Vagina (tissue), 2 donors: Measurements from ENCODE around the gene APLP2. TPM values are rescaled to one million over a fixed set of nuclear protein-coding genes. Genes with fewer than 3 reads are reported as not detected.

Source experiments
- DNase-seq, 2 donors: peaks; one replicate each; pipeline ENCODE4 v3.0.0-alpha.2; 2017; ENCODE audit errors: extremely low spot score in 2 of 2
- H3K27ac ChIP-seq: fragments of 200-600 bp; sonication (generic); one replicate; pipeline ENCODE4 v1.5.1; 2019
- H3K27me3 ChIP-seq: fragments of 200-600 bp; sonication (generic); one replicate; pipeline ENCODE4 v1.5.1; 2019
- H3K36me3 ChIP-seq, 2 donors: fragments of 200-600 bp; sonication (generic); one replicate each; pipeline ENCODE4 v1.5.1; 2017 to 2019
- H3K4me1 ChIP-seq: fragments of 200-600 bp; sonication (generic); one replicate; pipeline ENCODE4 v1.5.1; 2019
- H3K4me3 ChIP-seq, 2 donors: fragments of 200-600 bp; sonication (generic); 1 replicate in 1 of 2; 2 replicates in 1 of 2; pipeline ENCODE4 v1.5.1; 2016 to 2019
- H3K9me3 ChIP-seq: fragments of 200-600 bp; sonication (generic); one replicate; pipeline ENCODE4 v1.5.1; 2019
- POLR2A ChIP-seq, 2 donors: fragments of 450-650 bp; IDR thresholded peaks; one replicate each; pipeline ENCODE4 v1.6.1; 2017; ENCODE audit warnings: antibody characterized with exemption in 2 of 2, mild to moderate bottlenecking in 2 of 2, moderate library complexity in 2 of 2
- POLR2AphosphoS5 ChIP-seq, 2 donors: sonication (generic); formaldehyde crosslinking; IDR thresholded peaks; one replicate each; pipeline ENCODE4 v1.9.0; 2017; ENCODE audit warnings: antibody characterized with exemption in 2 of 2, mild to moderate bottlenecking in 2 of 2, low read depth in 1 of 2; ENCODE audit not compliant: insufficient read depth in 1 of 2
- intact Hi-C: fragments of 100-400 bp; cut with DNase I; formaldehyde crosslinking; loops from one replicate; pipeline ENCODE4 v1.15.1; 2023
- total RNA-seq: library from RNA; depleted of rRNA; stranded (reverse); fragments of >200 nt; gene quantifications from one replicate; pipeline ENCODE4 v1.2.3, GENCODE V29; 2016
- TF ChIP-seq, protein P1 (sequence below), 3 experiments: fragments of 450-650 bp in 2 of 3; fragments of 200-600 bp in 1 of 3; sonication (generic) in 1 of 3; IDR thresholded peaks; one replicate each; pipeline ENCODE4 v1.5.1; 2017 to 2019; ENCODE audit warnings: antibody characterized with exemption in 3 of 3, mild to moderate bottlenecking in 2 of 3, moderate library complexity in 2 of 3

APLP2 gene
- total RNA-seq, 1 donor from 2014 or later, result 234 TPM

DNA sequence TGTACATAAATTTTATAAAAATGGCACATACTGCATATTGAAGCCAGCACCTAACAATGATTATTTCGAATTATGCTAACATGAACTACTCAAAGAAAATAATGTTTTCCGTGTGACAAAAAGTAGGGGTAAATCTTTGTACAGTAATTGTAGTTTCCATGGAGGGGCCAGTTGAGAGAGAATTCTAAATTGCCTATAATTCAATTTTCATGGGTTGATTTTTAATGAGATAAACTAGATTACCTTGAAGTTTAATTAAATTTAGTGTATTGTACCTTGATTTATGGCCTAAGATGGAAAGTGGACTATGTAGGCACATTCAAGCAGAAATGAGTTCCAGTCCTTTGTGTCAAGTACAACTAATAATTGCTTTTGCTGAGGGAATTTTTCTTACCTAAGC, 5.0 kb downstream of the APLP2 start:
- no peak for DNase-seq
- no peaks in the 10 kb centered on the region for H3K27me3 ChIP-seq
- intact Hi-C loops, result loop anchor here (5.0 kb wide), 1 partner anchor 48 kb away; no protein-coding TSS in a partner anchor

DNA sequence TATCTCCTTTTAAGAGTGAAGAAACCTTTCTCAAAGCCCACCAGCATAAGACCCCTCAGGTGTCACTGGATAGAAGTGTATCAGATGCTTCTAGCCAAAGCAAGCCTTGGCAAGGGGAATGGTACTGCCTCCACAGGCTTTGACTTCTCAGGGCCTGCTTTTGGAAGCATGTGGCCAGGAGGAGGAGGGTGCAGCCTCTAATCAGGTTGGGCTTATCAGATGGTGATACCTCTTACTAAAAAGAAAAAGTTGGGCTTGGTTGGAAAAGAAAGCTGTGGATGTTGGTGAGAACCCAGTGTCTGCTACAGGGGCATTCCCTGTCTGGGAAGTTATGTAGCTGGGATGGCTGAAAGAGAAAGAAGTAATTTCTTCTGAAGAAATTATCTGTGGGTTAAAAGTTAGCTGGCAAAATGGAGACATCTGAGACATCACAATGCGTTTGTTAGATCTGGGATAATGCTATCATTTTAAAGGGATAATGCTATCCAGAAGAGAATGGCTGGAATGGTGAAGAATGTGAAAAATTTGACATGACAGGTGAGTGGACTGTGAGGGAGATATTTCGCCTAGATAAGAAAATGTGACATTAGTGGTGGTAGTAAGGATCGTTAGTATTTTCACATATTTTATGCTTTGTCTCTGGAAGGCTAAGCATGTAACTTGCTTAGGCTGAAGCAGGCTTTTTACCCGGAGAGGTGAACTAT, 7.2 kb downstream of the APLP2 start:
- no peak for TF ChIP-seq POLR2A (IDR thresholded peaks at IDR 0.05)
- no peak for TF ChIP-seq POLR2AphosphoS5 (IDR thresholded peaks at IDR 0.05; ENCODE audit: insufficient read depth in 1 of 2, low read depth in 1 of 2)
- TF ChIP-seq, protein P1, sequence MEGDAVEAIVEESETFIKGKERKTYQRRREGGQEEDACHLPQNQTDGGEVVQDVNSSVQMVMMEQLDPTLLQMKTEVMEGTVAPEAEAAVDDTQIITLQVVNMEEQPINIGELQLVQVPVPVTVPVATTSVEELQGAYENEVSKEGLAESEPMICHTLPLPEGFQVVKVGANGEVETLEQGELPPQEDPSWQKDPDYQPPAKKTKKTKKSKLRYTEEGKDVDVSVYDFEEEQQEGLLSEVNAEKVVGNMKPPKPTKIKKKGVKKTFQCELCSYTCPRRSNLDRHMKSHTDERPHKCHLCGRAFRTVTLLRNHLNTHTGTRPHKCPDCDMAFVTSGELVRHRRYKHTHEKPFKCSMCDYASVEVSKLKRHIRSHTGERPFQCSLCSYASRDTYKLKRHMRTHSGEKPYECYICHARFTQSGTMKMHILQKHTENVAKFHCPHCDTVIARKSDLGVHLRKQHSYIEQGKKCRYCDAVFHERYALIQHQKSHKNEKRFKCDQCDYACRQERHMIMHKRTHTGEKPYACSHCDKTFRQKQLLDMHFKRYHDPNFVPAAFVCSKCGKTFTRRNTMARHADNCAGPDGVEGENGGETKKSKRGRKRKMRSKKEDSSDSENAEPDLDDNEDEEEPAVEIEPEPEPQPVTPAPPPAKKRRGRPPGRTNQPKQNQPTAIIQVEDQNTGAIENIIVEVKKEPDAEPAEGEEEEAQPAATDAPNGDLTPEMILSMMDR (IDR thresholded peaks at IDR 0.05), result no peak
- Histone ChIP-seq H3K4me1 (peaks cover 8% of the 10 kb centered on the region), H3K27me3 (no peaks in the 10 kb centered on the region), H3K36me3 (no peaks in the 10 kb centered on the region), H3K27ac (no peak overlapping the region), H3K4me3 (no peak overlapping the region), H3K9me3 (no peaks in the 10 kb centered on the region)
- intact Hi-C loops, result no loop called here
- DNase-seq, result no peak

More for the DNA sequence above, 5.0 kb downstream of the APLP2 start:
- TF ChIP-seq, protein P1 (IDR thresholded peaks at IDR 0.05), result no peak
- TF ChIP-seq POLR2A (IDR thresholded peaks at IDR 0.05), result no peak
- no peak for TF ChIP-seq POLR2AphosphoS5 (IDR thresholded peaks at IDR 0.05; ENCODE audit: insufficient read depth in 1 of 2, low read depth in 1 of 2)
- H3K4me3 ChIP-seq, result no peak overlapping the region
- H3K9me3 ChIP-seq, result no peaks in the 10 kb centered on the region
- peaks cover 13% of the 10 kb centered on the region for H3K4me1 ChIP-seq
- H3K27ac ChIP-seq, result no peak overlapping the region
- no peaks in the 10 kb centered on the region for H3K36me3 ChIP-seq

DNA sequence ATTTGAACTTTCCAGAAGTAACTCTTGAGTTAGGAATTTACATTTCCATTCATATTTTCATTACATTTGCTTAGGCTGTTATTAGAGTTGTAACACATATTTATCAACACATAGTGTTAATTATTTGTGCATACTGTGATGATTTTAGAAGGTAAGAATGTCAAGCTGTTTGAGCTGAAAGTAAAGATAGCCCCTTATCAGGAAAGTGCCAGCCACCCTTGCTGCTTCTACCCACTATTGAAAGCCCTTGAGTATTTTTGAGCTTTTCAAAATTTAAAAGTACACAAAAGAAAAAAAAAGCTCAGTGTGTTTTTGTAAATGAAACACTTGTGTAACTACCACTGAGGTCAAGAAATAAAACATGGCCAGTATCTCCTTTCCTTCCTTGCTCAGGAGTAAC, 8.0 kb downstream of the APLP2 start:
- DNase-seq, result no peak
- Histone ChIP-seq H3K27ac (no peak overlapping the region), H3K4me1 (peaks cover under 1% of the 10 kb centered on the region), H3K27me3 (no peaks in the 10 kb centered on the region), H3K9me3 (no peaks in the 10 kb centered on the region), H3K36me3 (no peaks in the 10 kb centered on the region), H3K4me3 (no peak overlapping the region)
- TF ChIP-seq, protein P1 (IDR thresholded peaks at IDR 0.05), result no peak
- TF ChIP-seq POLR2A (IDR thresholded peaks at IDR 0.05) (no peak), POLR2AphosphoS5 (IDR thresholded peaks at IDR 0.05; ENCODE audit: insufficient read depth in 1 of 2, low read depth in 1 of 2) (no peak)
- intact Hi-C loops, result no loop called here

DNA sequence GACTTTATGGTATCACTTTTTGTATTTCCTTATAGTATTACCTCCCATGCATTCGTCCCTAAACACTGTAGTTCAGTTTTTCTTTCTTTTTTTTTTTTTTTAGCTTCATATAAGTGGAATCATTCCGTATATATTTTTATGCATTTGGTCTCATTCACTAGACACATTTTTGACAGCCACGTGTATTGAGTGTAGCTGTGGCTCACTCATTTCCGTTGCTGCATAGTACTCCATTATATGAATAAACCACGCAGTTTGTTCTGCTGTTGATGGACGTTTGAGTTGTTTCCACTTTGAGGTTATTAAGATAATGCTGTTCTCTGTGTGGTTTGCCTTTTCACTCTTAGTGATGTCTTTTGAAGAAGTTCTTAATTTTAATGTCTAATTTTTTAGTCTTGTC, 8.4 kb downstream of the APLP2 start:
- no peak overlapping the region for H3K4me3 ChIP-seq
- H3K36me3 ChIP-seq, result no peaks in the 10 kb centered on the region
- H3K27me3 ChIP-seq, result no peaks in the 10 kb centered on the region
- no peaks in the 10 kb centered on the region for H3K4me1 ChIP-seq
- H3K9me3 ChIP-seq, result no peaks in the 10 kb centered on the region
- no peak overlapping the region for H3K27ac ChIP-seq
- TF ChIP-seq POLR2A (IDR thresholded peaks at IDR 0.05) (no peak), POLR2AphosphoS5 (IDR thresholded peaks at IDR 0.05; ENCODE audit: insufficient read depth in 1 of 2, low read depth in 1 of 2) (no peak)
- TF ChIP-seq, protein P1 (IDR thresholded peaks at IDR 0.05), result no peak
- no peak for DNase-seq
- intact Hi-C loops, result no loop called here

DNA sequence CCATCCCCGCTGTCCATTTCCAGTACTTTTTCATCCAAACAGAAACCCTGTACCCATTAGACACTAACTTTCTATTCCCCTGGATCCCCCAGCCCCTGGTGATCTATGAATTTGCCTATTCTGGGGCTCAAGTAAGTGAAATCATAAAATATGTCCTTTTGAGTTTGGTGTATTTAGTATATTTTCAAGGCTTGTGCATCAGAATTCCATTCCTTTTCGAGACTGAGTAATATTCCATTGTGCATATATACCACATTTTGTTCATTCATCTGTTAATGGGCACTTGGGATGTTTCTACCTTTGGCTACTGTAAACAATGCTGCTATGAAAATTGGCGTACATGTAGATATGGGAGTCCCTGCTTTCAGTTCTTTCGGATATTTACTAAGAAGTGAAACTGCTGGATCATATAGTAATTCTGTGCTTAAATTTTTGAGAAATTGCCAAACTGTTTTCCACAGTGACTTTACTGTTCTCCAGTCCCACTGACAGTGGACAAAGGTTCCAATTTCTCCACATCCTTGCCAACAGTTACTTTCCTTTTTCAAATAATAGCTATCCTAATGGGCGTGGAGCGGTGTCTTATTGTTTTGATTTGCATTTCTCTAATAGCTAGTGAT, 16.1 kb downstream of the APLP2 start:
- H3K36me3 ChIP-seq, result no peaks in the 10 kb centered on the region
- H3K27ac ChIP-seq, result no peak overlapping the region
- H3K4me3 ChIP-seq, result no peak overlapping the region
- H3K9me3 ChIP-seq, result no peaks in the 10 kb centered on the region
- DNase-seq, result no peak
- H3K27me3 ChIP-seq, result no peaks in the 10 kb centered on the region
- peaks cover 27% of the 10 kb centered on the region for H3K4me1 ChIP-seq
- TF ChIP-seq POLR2AphosphoS5 (IDR thresholded peaks at IDR 0.05; ENCODE audit: insufficient read depth in 1 of 2, low read depth in 1 of 2) (no peak), POLR2A (IDR thresholded peaks at IDR 0.05) (no peak)
- TF ChIP-seq, protein P1 (IDR thresholded peaks at IDR 0.05), result no peak
- intact Hi-C loops, result no loop called here
